GM23338 (cell line): ENCODE data around the gene CSTB. TPM values are rescaled to one million over a fixed set of nuclear protein-coding genes. Genes with fewer than 3 reads are reported as not detected.

Experiments
- ATAC-seq: fragments of 200-7000 bp; cut with Tn5 transposase; 3 replicates; pipeline ENCODE4 v1.9.1; 2020
- DNase-seq: peaks from one replicate; pipeline ENCODE4 v3.0.0-alpha.2; 2015; ENCODE audit warnings: low spot score
- H2AFZ ChIP-seq: fragments of 200-600 bp; sonication (generic); 2 replicates; pipeline ENCODE4 v1.8.0; 2016; ENCODE audit warnings: antibody characterized with exemption, mild to moderate bottlenecking, moderate library complexity
- H3F3A ChIP-seq: fragments of 200-600 bp; sonication (generic); replicated peaks from 2 replicates; pipeline ENCODE4 v1.8.0; 2017; ENCODE audit warnings: antibody characterized with exemption, mixed run types, low read depth
- H3K27ac ChIP-seq: fragments of 200-600 bp; sonication (generic); 2 replicates; pipeline ENCODE4 v1.6.1; 2016; ENCODE audit warnings: low read depth
- H3K27me3 ChIP-seq: fragments of 200-600 bp; sonication (generic); 2 replicates; pipeline ENCODE4 v1.8.0; 2016; ENCODE audit warnings: mild to moderate bottlenecking, mixed run types, moderate library complexity; ENCODE audit not compliant: insufficient read depth
- H3K36me3 ChIP-seq: fragments of 200-600 bp; sonication (generic); 2 replicates; pipeline ENCODE4 v1.8.0; 2016; ENCODE audit warnings: mild to moderate bottlenecking; ENCODE audit not compliant: insufficient read depth
- H3K4me1 ChIP-seq: fragments of 200-600 bp; sonication (generic); 2 replicates; pipeline ENCODE4 v1.8.0; 2016; ENCODE audit warnings: mild to moderate bottlenecking, moderate library complexity; ENCODE audit not compliant: insufficient read depth
- H3K4me2 ChIP-seq: fragments of 200-600 bp; sonication (generic); 2 replicates; pipeline ENCODE4 v1.7.1; 2017; ENCODE audit warnings: mixed run types
- H3K4me3 ChIP-seq: fragments of 200-600 bp; sonication (generic); 2 replicates; pipeline ENCODE4 v1.6.1; 2016; ENCODE audit warnings: mixed run types
- H3K79me2 ChIP-seq: fragments of 200-600 bp; sonication (generic); replicated peaks from 2 replicates; pipeline ENCODE4 v1.8.0; 2017; ENCODE audit warnings: mild to moderate bottlenecking; ENCODE audit not compliant: insufficient read depth
- H3K9me2 ChIP-seq: fragments of 200-600 bp; sonication (generic); 2 replicates; pipeline ENCODE4 v1.8.0; 2017; ENCODE audit not compliant: insufficient read depth
- H4K20me1 ChIP-seq: fragments of 200-600 bp; sonication (generic); replicated peaks from 2 replicates; pipeline ENCODE4 v1.8.0; 2017; ENCODE audit warnings: mild to moderate bottlenecking; ENCODE audit not compliant: insufficient read depth
- H3K27ac Mint-ChIP-seq: 2 replicates; pipeline ENCODE4 v1.8.0; 2020; ENCODE audit warnings: inconsistent platforms, mild to moderate bottlenecking, moderate library complexity, mixed read lengths
- H3K27me3 Mint-ChIP-seq: 3 replicates; pipeline ENCODE4 v1.8.0; 2022; ENCODE audit warnings: low read depth, mild to moderate bottlenecking, moderate library complexity, mixed read lengths, inconsistent platforms; ENCODE audit not compliant: insufficient read depth, poor library complexity
- H3K36me3 Mint-ChIP-seq: 3 replicates; pipeline ENCODE4 v1.8.0; 2021; ENCODE audit warnings: low read depth, mild to moderate bottlenecking, inconsistent platforms, moderate library complexity, mixed read lengths
- H3K4me1 Mint-ChIP-seq: 3 replicates; pipeline ENCODE4 v1.8.0; 2020; ENCODE audit warnings: mild to moderate bottlenecking, inconsistent platforms, mixed read lengths
- H3K4me3 Mint-ChIP-seq: 3 replicates; pipeline ENCODE4 v1.8.0; 2021; ENCODE audit warnings: moderate library complexity, mild to moderate bottlenecking, inconsistent platforms, mixed read lengths
- H3K9me3 Mint-ChIP-seq: 3 replicates; pipeline ENCODE4 v1.8.0; 2020; ENCODE audit warnings: moderate library complexity, mild to moderate bottlenecking, inconsistent platforms, mixed read lengths
- CREB1 ChIP-seq: fragments of 250-450 bp; sonication (Bioruptor Pico); IDR thresholded peaks from 2 replicates; pipeline ENCODE4 v1.5.0; 2020; ENCODE audit warnings: low read depth, mild to moderate bottlenecking, moderate library complexity
- CTCF ChIP-seq, 2 experiments: fragments of 200-600 bp in 1 of 2; sonication (generic) in 1 of 2; conservative IDR thresholded peaks; 2 replicates each; pipeline versions ENCODE4 v1.5.1 to v1.6.1; 2016 to 2017; ENCODE audit warnings: antibody characterized with exemption in 2 of 2, low read depth in 2 of 2, mild to moderate bottlenecking in 2 of 2, moderate library complexity in 1 of 2
- EZH2 ChIP-seq: fragments of 200-600 bp; sonication (generic); IDR thresholded peaks from one replicate; pipeline ENCODE4 v1.8.0; 2017; ENCODE audit warnings: antibody characterized with exemption, mild to moderate bottlenecking, low read depth; ENCODE audit not compliant: unreplicated experiment
- POLR2AphosphoS5 ChIP-seq: IDR thresholded peaks from 2 replicates; pipeline ENCODE4 v1.6.1; 2016; ENCODE audit warnings: antibody characterized with exemption, low read depth
- STAT1 ChIP-seq: IDR thresholded peaks from one replicate; pipeline ENCODE4 v1.6.1; 2016; ENCODE audit warnings: antibody characterized with exemption; ENCODE audit not compliant: unreplicated experiment
- ZNF331 ChIP-seq: fragments of 250-450 bp; sonication (Bioruptor Pico); IDR thresholded peaks from 2 replicates; pipeline ENCODE4 v1.5.0; 2020; ENCODE audit warnings: low read depth, mild to moderate bottlenecking, moderate library complexity
- ZNF462 ChIP-seq: fragments of 250-450 bp; sonication (Bioruptor Pico); IDR thresholded peaks from 2 replicates; pipeline ENCODE4 v1.5.0; 2020; ENCODE audit warnings: mild to moderate bottlenecking, moderate library complexity
- polyA plus RNA-seq: library from polyadenylated mRNA; unstranded; fragments of >200 nt; fragmentation: Nextera tagmentation; extraction: Ambion mirVana; gene quantifications from 2 replicates; pipeline ENCODE4 v1.2.1, GENCODE V29; 2016
- total RNA-seq: library from RNA; depleted of rRNA; stranded (reverse); fragments of >200 nt; shearing (Covaris generic); gene quantifications from 2 replicates; pipeline ENCODE4 v1.2.3, GENCODE V29; 2014

Gene CSTB
- total and polyA plus RNA-seq, 2 experiments from 2014 or later: 10.0 to 142 TPM

GRCh38 chr21:43736224-43736883 is 39.8 kb downstream of the CSTB start:
- Histone ChIP-seq H3K79me2 (peaks cover 14% of the 10 kb centered on the region; the same call in 1 of the 2 replicates), H3K4me3 (no peak overlapping the region), H4K20me1 (peaks cover 5% of the 10 kb centered on the region), H3K4me2 (no peak overlapping the region), H3F3A (peaks cover 10% of the 10 kb centered on the region; the same call in 1 of the 2 replicates), H3K9me2 (no peaks in the 10 kb centered on the region), H3K27me3 (no peaks in the 10 kb centered on the region), H2AFZ (no peak overlapping the region), H3K4me1 (0 out of 2 replicates have a peak, but pooled peaks cover 3% of the 10 kb centered on the region), H3K36me3 (no peaks in the 10 kb centered on the region), H3K27ac (no peak overlapping the region)
- no peak overlapping the region for H3K4me3 Mint-ChIP-seq
- H3K4me1 Mint-ChIP-seq: peaks cover 24% of the 10 kb centered on the region
- no peak for ATAC-seq
- no peak for DNase-seq
- peaks cover 7% of the 10 kb centered on the region for H3K36me3 Mint-ChIP-seq
- H3K27me3 Mint-ChIP-seq: peaks cover 20% of the 10 kb centered on the region
- no peak overlapping the region; the same call in 1 of the 2 replicates for H3K27ac Mint-ChIP-seq
- H3K9me3 Mint-ChIP-seq: no peaks in the 10 kb centered on the region; the same call in 2 of the 3 replicates
- TF ChIP-seq CREB1 (no peak), ZNF462 (CRISPR knock-in tag) (no peak), STAT1 (no peak), EZH2 (no peak), CTCF (conservative IDR thresholded peaks at IDR 0.05; ENCODE audit: low read depth in 2 of 2) (no peak), POLR2AphosphoS5 (no peak), ZNF331 (CRISPR knock-in tag) (no peak)
